Mesenchymal stem cell (in vitro differentiated cells and primary cell): ENCODE results near the gene OR5K2.

Experiments
- DNase-seq: peaks from one replicate; pipeline ENCODE4 v3.0.0-alpha.2; 2013
- H2AFZ ChIP-seq: one replicate; pipeline ENCODE4 v1.6.1; 2013; ENCODE audit warnings: low read depth, mild to moderate bottlenecking, control low read depth, inconsistent platforms, low read length, moderate library complexity
- H2AK5ac ChIP-seq: 2 replicates; pipeline ENCODE4 v1.6.1; 2013; ENCODE audit warnings: low read length, moderate library complexity, mild to moderate bottlenecking, inconsistent platforms; ENCODE audit not compliant: severe bottlenecking
- H2BK120ac ChIP-seq: one replicate; pipeline ENCODE4 v1.6.1; 2013; ENCODE audit warnings: low read depth, mild to moderate bottlenecking, inconsistent platforms, low read length, moderate library complexity
- H2BK12ac ChIP-seq, 2 experiments: one replicate each; pipeline ENCODE4 v1.6.1; 2013; ENCODE audit warnings: inconsistent platforms in 2 of 2, low read length in 2 of 2, mild to moderate bottlenecking in 2 of 2, moderate library complexity in 2 of 2, control low read depth in 1 of 2
- H2BK15ac ChIP-seq: one replicate; pipeline ENCODE4 v1.6.1; 2013; ENCODE audit warnings: mild to moderate bottlenecking, low read depth, inconsistent platforms; ENCODE audit not compliant: poor library complexity, severe bottlenecking
- H2BK5ac ChIP-seq: 2 replicates; pipeline ENCODE4 v1.6.1; 2013; ENCODE audit warnings: low read depth, mild to moderate bottlenecking, low read length, control low read depth, inconsistent platforms; ENCODE audit not compliant: poor library complexity, severe bottlenecking
- H3K14ac ChIP-seq, 2 experiments: one replicate each; pipeline ENCODE4 v1.6.1; 2013; ENCODE audit warnings: inconsistent platforms in 2 of 2, low read length in 2 of 2, control low read depth in 1 of 2, mild to moderate bottlenecking in 1 of 2, moderate library complexity in 1 of 2
- H3K18ac ChIP-seq, 2 experiments: one replicate each; pipeline ENCODE4 v1.6.1; 2013; ENCODE audit warnings: inconsistent platforms in 2 of 2, low read length in 2 of 2, control low read depth in 1 of 2, low read depth in 1 of 2, mild to moderate bottlenecking in 1 of 2
- H3K23ac ChIP-seq, 2 experiments: one replicate each; pipeline ENCODE4 v1.6.1; 2013; ENCODE audit warnings: inconsistent platforms in 2 of 2, low read length in 2 of 2, mild to moderate bottlenecking in 2 of 2, moderate library complexity in 2 of 2, control low read depth in 1 of 2
- H3K27ac ChIP-seq: 2 replicates; pipeline ENCODE4 v1.5.1; 2013; ENCODE audit warnings: mild to moderate bottlenecking, moderate library complexity, low read length, control low read depth, inconsistent platforms; ENCODE audit not compliant: poor library complexity, severe bottlenecking
- H3K27me3 ChIP-seq, 2 experiments: 2 replicates each; pipeline versions ENCODE4 v1.6.1 to v1.7.0; 2013; ENCODE audit warnings: low read length in 2 of 2, mild to moderate bottlenecking in 2 of 2, moderate library complexity in 2 of 2, control low read depth in 1 of 2, inconsistent platforms in 1 of 2; ENCODE audit not compliant: control insufficient read depth in 1 of 2, insufficient read depth in 1 of 2
- H3K36me3 ChIP-seq, 2 experiments: 2 replicates each; pipeline versions ENCODE4 v1.6.1 to v1.7.0; 2013; ENCODE audit warnings: low read length in 2 of 2, control low read depth in 1 of 2, inconsistent platforms in 1 of 2, low read depth in 1 of 2, mild to moderate bottlenecking in 1 of 2; ENCODE audit not compliant: insufficient read depth in 2 of 2, control insufficient read depth in 1 of 2
- H3K4ac ChIP-seq, 2 experiments: one replicate each; pipeline ENCODE4 v1.6.1; 2013; ENCODE audit warnings: inconsistent platforms in 2 of 2, low read length in 2 of 2, mild to moderate bottlenecking in 2 of 2, moderate library complexity in 2 of 2, control low read depth in 1 of 2, low read depth in 1 of 2
- H3K4me1 ChIP-seq: 2 replicates; pipeline ENCODE4 v1.6.1; 2013; ENCODE audit warnings: low read depth, low read length, control low read depth; ENCODE audit not compliant: control insufficient read depth, insufficient read depth
- H3K4me2 ChIP-seq: 2 replicates; pipeline ENCODE4 v1.6.1; 2013; ENCODE audit warnings: low read length, mild to moderate bottlenecking, inconsistent platforms; ENCODE audit not compliant: poor library complexity, severe bottlenecking
- H3K4me3 ChIP-seq, 2 experiments: 2 replicates each; pipeline versions ENCODE4 v1.5.1 to v1.7.0; 2013; ENCODE audit warnings: low read length in 2 of 2, mild to moderate bottlenecking in 2 of 2, control low read depth in 1 of 2, low read depth in 1 of 2; ENCODE audit not compliant: insufficient read depth in 1 of 2
- H3K79me1 ChIP-seq: replicated peaks from 2 replicates; pipeline ENCODE4 v1.6.1; 2013; ENCODE audit warnings: mild to moderate bottlenecking, control low read depth, low read length, inconsistent platforms; ENCODE audit not compliant: poor library complexity, severe bottlenecking
- H3K9ac ChIP-seq: 2 replicates; pipeline ENCODE4 v1.7.0; 2013; ENCODE audit warnings: mild to moderate bottlenecking, low read length, moderate library complexity
- H3K9me3 ChIP-seq: 2 replicates; pipeline ENCODE4 v1.7.0; 2013; ENCODE audit warnings: mild to moderate bottlenecking, low read length; ENCODE audit not compliant: control insufficient read depth
- H4K8ac ChIP-seq: one replicate; pipeline ENCODE4 v1.6.1; 2013; ENCODE audit warnings: inconsistent platforms, mild to moderate bottlenecking, low read length, moderate library complexity
- H4K91ac ChIP-seq: one replicate; pipeline ENCODE4 v1.6.1; 2013; ENCODE audit warnings: mild to moderate bottlenecking, low read length, inconsistent platforms
- WGBS: methylation state at CpG from one replicate; pipeline ENCODE4 v1.1.7; 2013; ENCODE audit warnings: mixed read lengths; 5-methylcytosine and 5-hydroxymethylcytosine counted together

Gene OR5K2

GRCh38 chr3:98513091-98513511 lies 15.6 kb downstream of the OR5K2 start:
- H3K27ac ChIP-seq = no peak overlapping the region
- H3K9ac ChIP-seq = no peak overlapping the region
- H3K9me3 ChIP-seq = no peaks in the 10 kb centered on the region
- no peak overlapping the region for H2BK5ac ChIP-seq
- H3K4ac ChIP-seq = no peak overlapping the region
- H2BK15ac ChIP-seq = no peak overlapping the region
- H3K36me3 ChIP-seq = peaks cover 2 to 35% of the 10 kb centered on the region in 2 experiments
- H4K91ac ChIP-seq = no peak overlapping the region
- H3K79me1 ChIP-seq = peaks cover 7% of the 10 kb centered on the region
- H3K27me3 ChIP-seq = no peaks in the 10 kb centered on the region
- H2AFZ ChIP-seq = no peak overlapping the region
- no peak overlapping the region for H3K18ac ChIP-seq
- 30% methylated on average over 4 of the region's 4 CpGs for WGBS
- no peak overlapping the region for H3K4me2 ChIP-seq
- no peak overlapping the region for H2BK120ac ChIP-seq
- no peak overlapping the region for H4K8ac ChIP-seq
- peak; percentile 37 for DNase-seq
- H3K4me1 ChIP-seq = no peaks in the 10 kb centered on the region
- no peak overlapping the region for H2BK12ac ChIP-seq
- no peak overlapping the region for H3K23ac ChIP-seq
- no peak overlapping the region for H2AK5ac ChIP-seq
- no peak overlapping the region for H3K14ac ChIP-seq
- no peak overlapping the region for H3K4me3 ChIP-seq

DNA sequence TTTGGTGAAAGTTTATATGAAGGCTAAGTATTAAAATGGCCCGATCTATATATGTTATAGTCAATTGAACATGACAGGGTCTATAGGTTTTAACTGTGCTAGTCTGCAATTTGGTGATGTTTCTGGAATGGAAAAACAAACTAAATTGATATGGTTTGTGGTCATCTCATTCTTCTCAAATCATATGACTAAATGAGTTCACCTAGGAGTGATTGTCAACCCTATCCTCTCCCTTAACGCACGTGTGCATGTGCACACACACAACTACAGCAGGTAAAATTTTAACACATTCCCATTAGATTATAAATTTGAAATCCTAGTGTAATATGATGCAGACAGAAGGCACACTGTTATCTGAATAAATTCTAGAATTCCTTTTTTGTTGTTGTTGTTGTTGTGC lies 16.3 kb downstream of the OR5K2 start:
- H3K4ac ChIP-seq = no peak overlapping the region
- DNase-seq = no peak
- 96% methylated on average over 1 of the region's 3 CpGs for WGBS
- H3K9ac ChIP-seq = no peak overlapping the region
- no peak overlapping the region for H3K4me2 ChIP-seq
- H2BK5ac ChIP-seq = no peak overlapping the region
- no peak overlapping the region for H3K23ac ChIP-seq
- H4K91ac ChIP-seq = no peak overlapping the region
- no peak overlapping the region for H3K14ac ChIP-seq
- H2AFZ ChIP-seq = no peak overlapping the region
- H3K4me1 ChIP-seq = no peaks in the 10 kb centered on the region
- peaks cover 10% of the 10 kb centered on the region for H3K79me1 ChIP-seq
- H2BK120ac ChIP-seq = no peak overlapping the region
- no peak overlapping the region for H2BK15ac ChIP-seq
- no peaks in the 10 kb centered on the region for H3K9me3 ChIP-seq
- H3K27ac ChIP-seq = no peak overlapping the region
- no peak overlapping the region for H3K4me3 ChIP-seq
- no peak overlapping the region for H3K18ac ChIP-seq
- no peak overlapping the region for H2AK5ac ChIP-seq
- no peaks in the 10 kb centered on the region for H3K27me3 ChIP-seq
- peaks cover 2 to 41% of the 10 kb centered on the region in 2 experiments for H3K36me3 ChIP-seq
- no peak overlapping the region for H4K8ac ChIP-seq
- H2BK12ac ChIP-seq = no peak overlapping the region

GRCh38 chr3:98514948-98515347 lies 17.5 kb downstream of the OR5K2 start:
- no peak overlapping the region for H2BK5ac ChIP-seq
- no peak overlapping the region for H3K27ac ChIP-seq
- no peak overlapping the region for H2AFZ ChIP-seq
- H3K27me3 ChIP-seq = no peaks in the 10 kb centered on the region
- H3K4me2 ChIP-seq = no peak overlapping the region
- no peak for DNase-seq
- no peak overlapping the region for H3K4ac ChIP-seq
- H3K9me3 ChIP-seq = no peaks in the 10 kb centered on the region
- no peak overlapping the region for H2AK5ac ChIP-seq
- no CpG with 5 or more reads among the region's 1 CpG for WGBS
- no peak overlapping the region for H3K9ac ChIP-seq
- no peak overlapping the region for H2BK12ac ChIP-seq
- H2BK15ac ChIP-seq = no peak overlapping the region
- H3K14ac ChIP-seq = no peak overlapping the region
- H3K18ac ChIP-seq = no peak overlapping the region
- H4K91ac ChIP-seq = no peak overlapping the region
- H3K79me1 ChIP-seq = peaks cover 14% of the 10 kb centered on the region
- H3K4me1 ChIP-seq = no peaks in the 10 kb centered on the region
- peaks cover 2 to 53% of the 10 kb centered on the region in 2 experiments for H3K36me3 ChIP-seq
- no peak overlapping the region for H3K4me3 ChIP-seq
- H4K8ac ChIP-seq = no peak overlapping the region
- H3K23ac ChIP-seq = no peak overlapping the region
- H2BK120ac ChIP-seq = no peak overlapping the region

GRCh38 chr3:98518816-98519215 lies 21.3 kb downstream of the OR5K2 start:
- no peak overlapping the region for H3K27ac ChIP-seq
- no peak overlapping the region for H2AK5ac ChIP-seq
- H3K14ac ChIP-seq = no peak overlapping the region
- no peak for DNase-seq
- no peak overlapping the region for H3K4ac ChIP-seq
- H3K4me3 ChIP-seq = no peak overlapping the region
- peaks cover 2 to 65% of the 10 kb centered on the region in 2 experiments for H3K36me3 ChIP-seq
- H3K4me2 ChIP-seq = no peak overlapping the region
- no peak overlapping the region for H4K91ac ChIP-seq
- H3K9ac ChIP-seq = no peak overlapping the region
- H4K8ac ChIP-seq = no peak overlapping the region
- no peaks in the 10 kb centered on the region for H3K9me3 ChIP-seq
- no peak overlapping the region for H3K23ac ChIP-seq
- peaks cover 15% of the 10 kb centered on the region for H3K79me1 ChIP-seq
- H2AFZ ChIP-seq = no peak overlapping the region
- no peak overlapping the region for H2BK15ac ChIP-seq
- no peak overlapping the region for H2BK5ac ChIP-seq
- no peak overlapping the region for H3K18ac ChIP-seq
- no peaks in the 10 kb centered on the region for H3K27me3 ChIP-seq
- H3K4me1 ChIP-seq = no peaks in the 10 kb centered on the region
- H2BK12ac ChIP-seq = no peak overlapping the region
- no peak overlapping the region for H2BK120ac ChIP-seq
- 100% methylated on average over 2 of the region's 2 CpGs for WGBS
